ENCODE data around the gene PLK5. TPM values are rescaled to one million over a fixed set of nuclear protein-coding genes. Genes with fewer than 3 reads are reported as not detected.

The PLK5 gene
- total RNA-seq, 1 experiment from 2014 or later = 1.4 TPM

GRCh38 chr19:1492474-1493006 is 31.3 kb upstream of the PLK5 start (continued):
- TF ChIP-seq E2F4 (CRISPR knock-in tag; IDR thresholded peaks at IDR 0.05; ENCODE audit: borderline replicate concordance, low read depth) (no peak), SMAD4 (CRISPR knock-in tag; IDR thresholded peaks at IDR 0.05) (no peak)

- DNase-seq (ENCODE audit: low spot score) (no peak), ATAC-seq (no peak)
- no peak for TF ChIP-seq JUN (CRISPR knock-in tag; IDR thresholded peaks at IDR 0.05)
- no peak for TF ChIP-seq CREB1 (CRISPR knock-in tag; IDR thresholded peaks at IDR 0.05)
- TF ChIP-seq RORB (CRISPR knock-in tag; IDR thresholded peaks at IDR 0.05) = no peak
- no peak for TF ChIP-seq E2F5 (CRISPR knock-in tag; IDR thresholded peaks at IDR 0.05)
- no peak overlapping the region for H3K4me3 Mint-ChIP-seq
- CTCF ChIA-PET = interaction anchor here (1.2 kb wide), 1 partner anchor 10 kb away, joined by 5 read pairs; no protein-coding TSS in a partner anchor
- H3K27ac Mint-ChIP-seq = no peak overlapping the region
- no peaks in the 10 kb centered on the region for H3K9me3 Mint-ChIP-seq
- peaks cover 6% of the 10 kb centered on the region for H3K4me1 Mint-ChIP-seq
- POLR2A ChIA-PET = interaction anchor here (0.6 kb wide), 1 partner anchor 22 kb away, joined by 3 read pairs; no protein-coding TSS in a partner anchor
- H3K36me3 Mint-ChIP-seq = no peaks in the 10 kb centered on the region
- H3K27me3 Mint-ChIP-seq (ENCODE audit: low read depth) = peaks cover 24% of the 10 kb centered on the region
Measured at GRCh38 chr19:1494115-1494815, 29.6 kb upstream of the PLK5 start.

GRCh38 chr19:1495051-1495798 is 28.7 kb upstream of the PLK5 start:
- ChIA-PET CTCF (no interaction called here), POLR2A (interaction anchor here (0.6 kb wide), 1 partner anchor 23 kb away, joined by 3 read pairs; no protein-coding TSS in a partner anchor)
- no peak overlapping the region for H3K27ac Mint-ChIP-seq
- peaks cover 5% of the 10 kb centered on the region; the same call in 1 of the 2 replicates for H3K36me3 Mint-ChIP-seq
- H3K4me1 Mint-ChIP-seq = peaks cover 6% of the 10 kb centered on the region
- H3K27me3 Mint-ChIP-seq (ENCODE audit: low read depth) = peaks cover 24% of the 10 kb centered on the region
- H3K4me3 Mint-ChIP-seq = no peak overlapping the region
- ATAC-seq = no peak
- no peaks in the 10 kb centered on the region for H3K9me3 Mint-ChIP-seq
- TF ChIP-seq ZNF512 (CRISPR knock-in tag; IDR thresholded peaks at IDR 0.05; ENCODE audit: borderline replicate concordance) (no peak), IRF1 (CRISPR knock-in tag; IDR thresholded peaks at IDR 0.05) (no peak), RELA (CRISPR knock-in tag; IDR thresholded peaks at IDR 0.05; ENCODE audit: borderline replicate concordance) (no peak), ATF1 (CRISPR knock-in tag; IDR thresholded peaks at IDR 0.05) (no peak), ZMAT4 (CRISPR knock-in tag; IDR thresholded peaks at IDR 0.05) (no peak), CREM (CRISPR knock-in tag; IDR thresholded peaks at IDR 0.05) (no peak)
- no peak for DNase-seq (ENCODE audit: low spot score)
